HepG2 (cell line): ENCODE measurements around the gene DPP7. TPM values are rescaled to one million over a fixed set of nuclear protein-coding genes. Genes with fewer than 3 reads are reported as not detected.

Experiments
- ATAC-seq: fragments of 200-7000 bp; cut with Tn5 transposase; 3 replicates; pipeline ENCODE4 v1.9.1; 2020; ENCODE audit warnings: mild to moderate bottlenecking, moderate library complexity
- BruUV-seq: library from RNA; stranded (reverse); fragments of 400-500 nt; replicated peaks from 2 replicates; lab custom pipeline; 2021; lab: Mats Ljungman, UMichigan
- CTCF ChIA-PET: fragments of 300-600 bp; formaldehyde crosslinking; extraction: SDS; loops from one replicate; lab custom pipeline; 2021; ENCODE audit warnings: low total read pairs, inconsistent platforms, low intra/inter-chr PET ratio; lab: Yijun Ruan, JAX
- POLR2A ChIA-PET: fragments of 350-600 bp; sonication (Branson Sonifier 250); formaldehyde crosslinking; loops from one replicate; lab custom pipeline; 2020; ENCODE audit warnings: antibody characterized with exemption, inconsistent platforms; lab: Yijun Ruan, JAX
- DNase-seq: peaks from one replicate; pipeline ENCODE4 v3.0.0-alpha.2; 2015; ENCODE audit warnings: low spot score
- FAIRE-seq: peaks from 3 replicates; lab custom pipeline; 2011; peaks lifted over from hg19 to GRCh38; lab: Jason Lieb, UNC
- H2AFZ ChIP-seq: one replicate; pipeline ENCODE4 v1.6.1; 2011; ENCODE audit warnings: low read length, inconsistent platforms
- H3K27ac ChIP-seq: fragments of 300-600 bp; 3 replicates; pipeline ENCODE4 v1.8.0; 2011; ENCODE audit warnings: mixed run types, mild to moderate bottlenecking, mixed read lengths, low read length, inconsistent platforms; ENCODE audit not compliant: insufficient read depth; ENCODE audit errors: extremely low read length
- H3K27me3 ChIP-seq, 2 experiments: fragments of 200-600 bp in 1 of 2; 2 replicates in 1 of 2; 3 replicates in 1 of 2; pipeline versions ENCODE4 v1.6.0 to v1.8.0; 2011; ENCODE audit warnings: low read length in 2 of 2, mild to moderate bottlenecking in 2 of 2, moderate library complexity in 2 of 2, inconsistent platforms in 1 of 2; ENCODE audit not compliant: insufficient read depth in 2 of 2, control insufficient read depth in 1 of 2
- H3K36me3 ChIP-seq, 2 experiments: fragments of 200-600 bp in 1 of 2; replicated peaks in 1 of 2; 2 replicates in 1 of 2; 3 replicates in 1 of 2; pipeline versions ENCODE4 v1.5.1 to v1.8.0; 2011; ENCODE audit warnings: low read length in 2 of 2, inconsistent platforms in 1 of 2; ENCODE audit not compliant: insufficient read depth in 2 of 2, control insufficient read depth in 1 of 2
- H3K4me1 ChIP-seq: 2 replicates; pipeline ENCODE4 v1.5.1; 2012; ENCODE audit warnings: low read length, inconsistent platforms; ENCODE audit not compliant: insufficient read depth
- H3K4me2 ChIP-seq: 2 replicates; pipeline ENCODE4 v1.6.0; 2011; ENCODE audit warnings: low read depth, low read length, inconsistent platforms
- H3K4me3 ChIP-seq, 3 experiments: fragments of 200-600 bp in 1 of 3; sonication (generic), shearing (Covaris generic) in 1 of 3; replicated peaks in 1 of 3; 2 replicates each; pipeline ENCODE4 v1.5.1; 2011 to 2016; ENCODE audit warnings: low read length in 3 of 3, inconsistent platforms in 2 of 3, low read depth in 2 of 3, mild to moderate bottlenecking in 2 of 3, control low read depth in 1 of 3, mixed read lengths in 1 of 3; ENCODE audit not compliant: insufficient read depth in 1 of 3
- H3K79me2 ChIP-seq: one replicate; pipeline ENCODE4 v1.6.1; 2011; ENCODE audit warnings: low read length, inconsistent platforms; ENCODE audit not compliant: insufficient read depth
- H3K9ac ChIP-seq: 2 replicates; pipeline ENCODE4 v1.6.0; 2011; ENCODE audit warnings: mild to moderate bottlenecking, low read depth, low read length, inconsistent platforms; ENCODE audit not compliant: insufficient read depth
- H3K9me3 ChIP-seq: 2 replicates; pipeline ENCODE4 v1.5.1; 2012; ENCODE audit warnings: mild to moderate bottlenecking, low read length
- H4K20me1 ChIP-seq: 2 replicates; pipeline ENCODE4 v1.6.0; 2011; ENCODE audit warnings: inconsistent platforms, mild to moderate bottlenecking, low read length, moderate library complexity; ENCODE audit not compliant: insufficient read depth
- ATF6 ChIP-seq: sonication (generic); formaldehyde crosslinking; conservative IDR thresholded peaks from 2 replicates; pipeline ENCODE4 v1.4.0; 2020; ENCODE audit warnings: missing genetic modification reagents
- GABPB1 ChIP-seq: IDR thresholded peaks from 2 replicates; pipeline ENCODE4 v1.6.1; 2016; ENCODE audit warnings: mild to moderate bottlenecking, missing genetic modification reagents, moderate library complexity, missing compliant biosample characterization
- HDAC2 ChIP-seq: sonication (generic); formaldehyde crosslinking; IDR thresholded peaks from 2 replicates; pipeline ENCODE4 v1.4.0; 2020; ENCODE audit warnings: missing genetic modification reagents
- HNRNPL ChIP-seq: fragments of 200-400 bp; formaldehyde crosslinking; IDR thresholded peaks from 2 replicates; pipeline ENCODE4 v1.6.1; 2017; ENCODE audit warnings: mild to moderate bottlenecking, low read depth, low read length
- HOXA7 ChIP-seq: sonication (generic); formaldehyde crosslinking; IDR thresholded peaks from 2 replicates; pipeline ENCODE4 v1.8.1; 2022; ENCODE audit warnings: mild to moderate bottlenecking, missing genetic modification reagents, moderate library complexity
- MED13 ChIP-seq: sonication (generic); formaldehyde crosslinking; IDR thresholded peaks from 2 replicates; pipeline ENCODE4 v1.5.0; 2020; ENCODE audit warnings: missing genetic modification reagents
- MEF2D ChIP-seq: sonication (generic); formaldehyde crosslinking; IDR thresholded peaks from 2 replicates; pipeline ENCODE4 v1.5.1; 2020; ENCODE audit warnings: mild to moderate bottlenecking, missing genetic modification reagents
- ZBTB34 ChIP-seq: sonication (generic); formaldehyde crosslinking; IDR thresholded peaks from 2 replicates; pipeline ENCODE4 v1.8.0; 2022; ENCODE audit warnings: mild to moderate bottlenecking, missing genetic modification reagents
- ZBTB38 ChIP-seq: sonication (generic); formaldehyde crosslinking; IDR thresholded peaks from 2 replicates; pipeline ENCODE4 v1.5.1; 2020; ENCODE audit warnings: mild to moderate bottlenecking, missing genetic modification reagents
- ZFP62 ChIP-seq: sonication (generic); formaldehyde crosslinking; IDR thresholded peaks from 2 replicates; pipeline ENCODE4 v1.4.0; 2020; ENCODE audit warnings: missing genetic modification reagents
- ZNF264 ChIP-seq: sonication (generic); formaldehyde crosslinking; IDR thresholded peaks from 2 replicates; pipeline ENCODE4 v1.4.0; 2020; ENCODE audit warnings: missing genetic modification reagents
- ZNF280D ChIP-seq: sonication (generic); formaldehyde crosslinking; IDR thresholded peaks from 2 replicates; pipeline ENCODE4 v1.5.1; 2020; ENCODE audit warnings: mild to moderate bottlenecking, missing genetic modification reagents
- ZNF432 ChIP-seq: sonication (generic); formaldehyde crosslinking; IDR thresholded peaks from 2 replicates; pipeline ENCODE4 v1.5.0; 2020; ENCODE audit warnings: missing genetic modification reagents, mild to moderate bottlenecking, borderline replicate concordance
- ZNF629 ChIP-seq: sonication (generic); formaldehyde crosslinking; conservative IDR thresholded peaks from 2 replicates; pipeline ENCODE4 v1.5.0; 2020; ENCODE audit warnings: missing genetic modification reagents
- WGBS: methylation state at CpG from one replicate; pipeline ENCODE4 v1.1.6; 2017; ENCODE audit warnings: low lambda C conversion rate; 5-methylcytosine and 5-hydroxymethylcytosine counted together
- in situ Hi-C: cut with HindIII; loops from 2 replicates; pipeline ENCODE4 v1.10.0; 2017; ENCODE audit warnings: low pct_unique_long_range_greater_than_20kb; ENCODE audit not compliant: extremely low pct_ligation_motif_present
- intact Hi-C: fragments of 100-400 bp; cut with micrococcal nuclease; formaldehyde crosslinking; loops from one replicate; pipeline ENCODE4 v1.10.0; 2022; ENCODE audit not compliant: unreplicated experiment
- polyA plus RNA-seq, 8 experiments: library from polyadenylated mRNA; depleted of rRNA in 3 of 8; stranded (reverse) in 7 of 8; unstranded in 1 of 8; fragments of >200 nt; fragmentation: Illumina TruSeq in 4 of 8; extraction: Trizol in 4 of 8; gene quantifications; 2 replicates each; pipeline versions ENCODE4 v1.2.1 to v1.2.3, GENCODE V29; 2011 to 2016; ENCODE audit warnings: low read depth in 4 of 8, missing spikeins in 1 of 8, mixed read lengths in 1 of 8; ENCODE audit not compliant: insufficient read depth in 1 of 8
- total RNA-seq, 5 experiments: library from RNA; depleted of rRNA; stranded (reverse); fragments of >200 nt; fragmentation: Illumina TruSeq; extraction: Trizol; gene quantifications; 2 replicates each; pipeline ENCODE4 v1.2.3, GENCODE V29; 2016; ENCODE audit warnings: low read depth in 1 of 5

The DPP7 gene
- total and polyA plus RNA-seq, 2 of the 13 experiments (the other 11 are each of a cell fraction or from before 2014, with no cell fraction given): 1.2 to 4.5 TPM

- no TSS peak for BruUV-seq
- intact Hi-C loops (no loop called here), in situ Hi-C loops (no loop called here)
- H3K4me3 ChIP-seq: no peak overlapping the region
- no peak for FAIRE-seq
- H2AFZ ChIP-seq: no peak overlapping the region
- peaks cover 25% of the 10 kb centered on the region for H3K4me1 ChIP-seq
- H3K27me3 ChIP-seq: no peaks in the 10 kb centered on the region; a peak in 1 of 5 replicates
- peaks cover 13% of the 10 kb centered on the region for H3K79me2 ChIP-seq
- H4K20me1 ChIP-seq: peaks cover 7% of the 10 kb centered on the region; the same call in 1 of the 2 replicates
- ChIA-PET POLR2A (no interaction called here), CTCF (interaction anchor here (1.3 kb wide), 1 partner anchor 19 kb away, joined by 16 read pairs; the partner anchor contains the start of gene NPDC1)
- no peak overlapping the region for H3K9ac ChIP-seq
- TF ChIP-seq GABPB1 (no peak), MEF2D (CRISPR knock-in tag) (no peak), HDAC2 (CRISPR knock-in tag) (no peak), ATF6 (CRISPR knock-in tag) (no peak), ZNF264 (CRISPR knock-in tag) (no peak), ZFP62 (no peak), ZBTB38 (no peak), ZBTB34 (CRISPR knock-in tag) (no peak), ZNF280D (CRISPR knock-in tag) (no peak), HNRNPL (no peak), MED13 (CRISPR knock-in tag) (no peak), HOXA7 (CRISPR knock-in tag) (no peak), ZNF432 (CRISPR knock-in tag) (no peak), ZNF629 (CRISPR knock-in tag) (no peak)
- ATAC-seq: no peak
- H3K9me3 ChIP-seq: no peaks in the 10 kb centered on the region
- WGBS: 94% methylated on average over 8 of the region's 12 CpGs
- H3K27ac ChIP-seq: no peak overlapping the region
- no peak for DNase-seq
- no peak overlapping the region for H3K4me2 ChIP-seq
- H3K36me3 ChIP-seq: peaks cover 3 to 16% of the 10 kb centered on the region in 2 experiments; a peak in 2 of 5 replicates
These were observed 49.7 kb downstream of the DPP7 start for GRCh38 chr9:137064880-137065164.
